IPS-11a (cell line): Measurements from ENCODE around the gene GHRH.

Experiments used
- H3K4me3 ChIP-seq: one replicate; pipeline ENCODE4 v1.5.1; 2013; ENCODE audit warnings: low read depth, low read length, control low read depth

The GHRH gene

DNA sequence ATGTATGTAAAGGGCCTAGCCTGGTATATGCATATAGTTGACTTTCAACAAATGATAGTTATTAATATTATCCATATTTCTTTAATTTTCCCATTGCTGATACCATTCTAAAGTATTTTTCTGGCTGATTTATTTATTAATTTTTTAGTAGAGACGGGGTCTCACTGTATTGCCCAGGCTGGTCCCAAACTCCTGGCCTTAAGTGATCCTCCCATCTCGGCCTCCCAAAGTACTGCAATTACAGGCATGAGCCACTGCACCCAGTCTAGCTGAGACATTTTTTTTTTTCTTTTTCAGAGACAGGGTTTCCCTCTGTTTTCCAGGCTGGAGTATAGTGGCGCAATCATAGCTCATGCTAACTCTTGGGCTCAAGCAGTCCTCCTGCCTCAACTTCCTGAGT, 52.4 kb downstream of the GHRH start:
- no peak overlapping the region for H3K4me3 ChIP-seq

DNA sequence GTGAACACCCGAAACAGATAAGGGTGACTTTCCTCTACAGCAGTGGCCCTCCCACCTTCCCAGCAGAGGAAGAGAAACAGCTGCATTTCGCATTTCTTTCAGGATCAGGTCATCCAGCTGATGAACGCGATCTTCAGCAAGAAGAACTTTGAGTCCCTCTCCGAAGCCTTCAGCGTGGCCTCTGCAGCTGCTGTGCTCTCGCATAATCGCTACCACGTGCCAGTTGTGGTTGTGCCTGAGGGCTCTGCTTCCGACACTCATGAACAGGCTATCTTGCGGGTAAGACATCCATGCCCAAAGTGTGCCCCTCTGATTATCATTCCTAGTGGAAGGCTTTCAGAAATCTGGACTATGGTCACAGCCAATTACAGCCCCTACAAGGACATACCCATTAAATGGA, 54.4 kb downstream of the GHRH start:
- H3K4me3 ChIP-seq, result no peak overlapping the region

DNA sequence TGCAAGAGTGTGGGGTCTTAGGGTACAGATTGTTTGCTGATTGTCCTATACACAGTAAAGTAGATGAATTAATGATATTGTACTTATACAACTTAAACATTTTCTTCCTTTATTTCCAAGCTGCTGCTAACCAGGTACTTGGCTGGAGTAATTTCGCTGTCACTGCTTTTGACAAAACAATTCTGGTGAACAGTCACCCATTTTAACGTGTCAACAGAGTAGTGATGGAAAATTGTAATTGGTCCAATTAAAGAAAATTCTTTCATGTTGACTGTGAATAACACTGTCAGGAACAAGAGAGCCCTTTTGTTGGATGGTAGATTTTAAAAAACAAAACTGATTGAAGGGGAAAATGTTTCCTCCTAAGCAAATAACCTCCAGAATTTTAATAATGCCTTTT, 55.8 kb downstream of the GHRH start:
- no peak overlapping the region for H3K4me3 ChIP-seq

DNA sequence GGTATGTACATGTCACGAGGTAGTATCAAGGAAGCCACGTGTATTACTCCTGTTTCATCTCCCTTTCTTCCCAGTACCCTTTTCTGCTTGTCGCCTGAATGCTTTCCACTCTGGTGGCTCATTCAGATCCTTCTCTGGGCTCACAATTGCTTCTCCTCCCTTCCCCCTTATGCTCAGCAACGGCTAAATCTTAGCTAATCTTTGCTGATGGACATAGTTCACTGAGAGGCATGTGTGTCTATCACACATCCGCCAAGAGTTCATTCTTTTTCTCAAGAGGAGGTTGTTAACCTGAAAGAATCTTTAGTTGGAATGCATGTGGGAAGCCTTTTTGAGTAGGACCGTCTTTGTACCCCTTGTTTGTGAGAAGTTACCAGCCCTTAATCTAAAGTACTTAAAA, 56.5 kb downstream of the GHRH start:
- H3K4me3 ChIP-seq, result no peak overlapping the region

DNA sequence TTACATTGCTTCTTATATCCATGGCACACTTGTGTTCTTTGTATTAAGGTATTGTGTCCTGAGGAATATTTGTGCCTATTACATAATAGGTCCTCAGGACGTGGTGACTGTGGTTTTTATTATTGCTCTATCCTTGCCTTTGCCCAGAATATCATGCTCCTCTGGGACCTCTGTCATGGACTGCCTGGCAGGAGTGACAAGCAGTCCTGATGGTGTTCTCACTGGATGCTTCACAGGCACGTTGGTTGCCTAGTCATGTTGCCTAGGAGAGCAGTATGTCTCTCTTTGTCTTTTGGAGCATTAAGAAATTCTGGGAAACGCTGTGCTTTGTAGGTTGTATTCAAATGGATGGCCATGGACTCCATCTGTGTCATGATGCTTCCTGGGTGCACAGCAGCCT, 57.6 kb downstream of the GHRH start:
- no peak overlapping the region for H3K4me3 ChIP-seq

DNA sequence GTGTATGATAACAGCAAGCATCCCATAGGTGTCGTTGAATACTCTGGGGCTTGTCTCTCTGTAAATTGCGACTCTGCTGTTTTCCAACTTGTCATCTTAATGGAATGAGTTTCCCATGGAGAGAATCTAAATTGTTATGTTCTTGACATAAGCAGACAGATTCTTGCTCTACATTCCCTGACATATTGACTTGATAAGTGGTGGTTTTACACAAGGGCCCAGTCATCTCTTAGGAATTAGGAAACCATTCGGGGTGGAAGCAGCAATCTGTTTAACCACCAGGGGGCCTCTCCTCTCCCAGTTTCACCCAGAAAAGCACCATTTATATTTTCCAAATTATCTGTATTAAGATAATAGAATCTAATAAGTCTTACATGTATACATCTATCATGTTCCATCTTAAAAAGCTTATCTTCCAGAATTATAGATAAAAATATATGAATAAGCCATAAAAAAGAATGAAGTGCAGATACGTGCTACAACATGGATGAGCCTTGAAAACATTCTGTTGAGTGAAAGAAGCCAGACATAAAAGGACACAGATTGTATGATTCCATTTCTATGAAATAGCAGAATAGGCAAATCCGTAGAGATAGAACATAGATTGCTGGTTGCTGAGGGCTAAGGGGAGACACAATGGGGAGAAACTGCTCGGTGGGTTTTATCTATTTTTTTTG, 59.2 kb downstream of the GHRH start:
- H3K4me3 ChIP-seq, result no peak overlapping the region

DNA sequence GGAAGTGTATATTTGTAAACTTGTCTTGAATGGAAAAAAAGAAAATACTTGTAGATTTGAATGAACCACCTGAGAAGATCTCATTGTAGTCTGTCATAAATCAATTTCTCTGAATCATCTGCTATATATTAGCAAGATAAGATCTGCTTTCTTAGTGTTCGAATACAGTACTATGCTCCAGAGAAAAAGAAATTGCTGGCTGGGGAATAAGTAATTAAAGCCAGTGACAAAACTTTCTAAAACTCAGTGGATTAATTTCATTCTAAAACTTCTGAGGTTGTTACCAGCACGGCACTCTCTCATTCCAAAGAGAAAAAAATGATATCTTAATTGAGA, 59.8 kb downstream of the GHRH start:
- no peak overlapping the region for H3K4me3 ChIP-seq
